ENCODE data around the gene SLC9A9. TPM values are rescaled to one million over a fixed set of nuclear protein-coding genes. Genes with fewer than 3 reads are reported as not detected.

Gene SLC9A9
- polyA plus RNA-seq, 1 donor = 6.3 TPM

DNA sequence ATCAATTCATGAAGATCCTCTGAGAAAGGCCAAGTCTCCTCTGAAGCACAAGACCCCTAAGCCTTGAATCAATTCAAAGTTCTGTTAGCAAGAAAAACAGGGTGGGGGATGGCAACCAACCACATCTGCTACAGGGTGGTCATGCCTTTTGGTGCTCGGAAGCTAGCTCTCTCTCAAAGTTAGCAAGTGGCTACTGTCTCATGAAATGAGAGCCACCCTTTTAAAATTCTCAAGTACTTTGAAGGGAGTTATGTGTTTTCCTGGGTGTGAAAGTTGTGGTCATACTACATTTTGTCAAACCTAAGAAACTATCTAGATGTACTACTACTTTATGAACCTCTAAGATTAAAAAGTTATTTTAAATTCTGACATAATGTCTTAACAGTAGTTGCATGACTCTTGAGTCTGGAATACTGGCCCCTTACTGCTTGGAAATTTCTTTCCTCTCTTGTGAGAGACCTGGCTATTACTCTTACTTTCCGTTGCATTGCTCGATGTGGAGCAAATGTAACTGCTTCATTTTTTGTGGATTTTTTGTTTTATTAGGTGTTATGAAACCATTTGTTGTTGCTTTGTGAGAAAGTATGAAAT, 612.6 kb downstream of the SLC9A9 start:
- Histone ChIP-seq H3K36me3 (ENCODE audit: control insufficient read depth, insufficient read depth, low read length) (no peaks in the 10 kb centered on the region), H3K9me3 (ENCODE audit: control insufficient read depth, low read depth, low read length) (no peaks in the 10 kb centered on the region), H3K27me3 (ENCODE audit: control insufficient read depth, insufficient read depth, low read length) (no peaks in the 10 kb centered on the region), H3K4me1 (ENCODE audit: control insufficient read depth, insufficient read depth, low read length) (no peaks in the 10 kb centered on the region), H3K4me3 (ENCODE audit: low read length) (no peak overlapping the region), H3K27ac (ENCODE audit: low read length) (no peak overlapping the region)
- no peak for DNase-seq
- WGBS (ENCODE audit: insufficient coverage, low lambda C conversion rate) = no CpG with 5 or more reads among the region's 3 CpGs

DNA sequence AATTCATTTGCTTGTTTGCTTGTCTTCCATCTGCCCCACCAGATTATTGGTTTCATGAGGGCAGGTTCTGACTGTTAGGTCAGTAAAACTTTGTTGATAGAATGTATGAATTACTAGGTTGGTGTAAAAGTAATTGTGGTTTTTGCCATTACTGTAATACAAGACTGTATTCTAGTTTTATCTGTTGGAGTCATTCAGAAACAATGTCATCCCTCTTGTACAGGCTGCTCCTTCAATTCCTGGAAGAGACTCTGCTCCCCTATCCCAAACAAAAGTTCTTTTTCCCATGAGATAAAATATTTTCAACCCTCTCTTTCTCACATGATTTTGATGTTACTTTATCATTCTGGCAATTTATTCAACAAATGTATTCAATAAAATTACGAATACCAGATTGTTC, 613.7 kb downstream of the SLC9A9 start:
- WGBS (ENCODE audit: insufficient coverage, low lambda C conversion rate) = 60% methylated on average over 1 of the region's 1 CpG
- no peaks in the 10 kb centered on the region for H3K4me1 ChIP-seq (ENCODE audit: control insufficient read depth, insufficient read depth, low read length)
- no peaks in the 10 kb centered on the region for H3K9me3 ChIP-seq (ENCODE audit: control insufficient read depth, low read depth, low read length)
- no peak overlapping the region for H3K27ac ChIP-seq (ENCODE audit: low read length)
- no peaks in the 10 kb centered on the region for H3K27me3 ChIP-seq (ENCODE audit: control insufficient read depth, insufficient read depth, low read length)
- H3K36me3 ChIP-seq (ENCODE audit: control insufficient read depth, insufficient read depth, low read length) = no peaks in the 10 kb centered on the region
- no peak for DNase-seq
- no peak overlapping the region for H3K4me3 ChIP-seq (ENCODE audit: low read length)

DNA sequence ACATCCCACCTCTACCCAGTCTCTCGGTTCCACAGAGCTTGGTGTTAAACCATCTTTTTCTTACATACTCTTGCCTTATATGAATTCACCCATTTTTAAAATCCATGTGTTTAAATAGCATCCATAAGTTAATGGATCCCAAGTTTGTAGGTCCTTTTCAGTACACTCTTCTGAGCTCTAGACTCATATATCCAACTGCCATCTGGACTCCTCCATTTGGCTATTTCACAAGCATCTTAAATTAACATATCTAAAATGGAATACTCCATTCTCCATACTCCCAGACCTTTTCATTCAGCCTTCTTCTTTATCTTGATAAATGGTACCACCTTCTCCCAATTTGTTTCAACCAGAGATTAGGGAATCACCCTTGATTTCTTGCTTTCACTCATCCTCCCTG, 615.3 kb downstream of the SLC9A9 start:
- H3K4me3 ChIP-seq (ENCODE audit: low read length) = no peak overlapping the region
- DNase-seq = no peak
- no peaks in the 10 kb centered on the region for H3K9me3 ChIP-seq (ENCODE audit: control insufficient read depth, low read depth, low read length)
- no peaks in the 10 kb centered on the region for H3K36me3 ChIP-seq (ENCODE audit: control insufficient read depth, insufficient read depth, low read length)
- no peaks in the 10 kb centered on the region for H3K27me3 ChIP-seq (ENCODE audit: control insufficient read depth, insufficient read depth, low read length)
- H3K27ac ChIP-seq (ENCODE audit: low read length) = no peak overlapping the region
- H3K4me1 ChIP-seq (ENCODE audit: control insufficient read depth, insufficient read depth, low read length) = no peaks in the 10 kb centered on the region
- whole genome bisulfite sequencing (ENCODE audit: insufficient coverage, low lambda C conversion rate) = 100% methylated on average over 1 of the region's 1 CpG

DNA sequence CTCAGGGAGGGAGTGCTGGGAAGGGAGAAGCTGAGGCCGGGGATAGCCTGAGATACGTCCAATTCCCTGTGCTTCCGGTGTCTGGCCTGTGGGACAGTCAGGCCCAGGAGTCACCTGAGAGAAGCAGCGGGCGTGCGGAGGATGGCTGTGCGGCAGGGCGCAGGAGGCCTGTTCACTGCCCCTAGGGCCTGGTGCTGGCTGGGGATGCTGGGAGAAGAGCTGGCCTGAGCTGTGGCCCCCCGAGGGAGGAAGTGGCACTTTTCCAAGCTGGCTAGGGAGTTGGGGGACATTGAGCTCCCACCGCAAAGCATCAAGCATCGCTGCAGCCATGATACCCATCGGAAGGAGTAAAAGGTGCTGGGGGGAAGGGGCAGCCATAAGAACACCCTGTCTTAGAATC, 619.9 kb downstream of the SLC9A9 start:
- H3K27me3 ChIP-seq (ENCODE audit: control insufficient read depth, insufficient read depth, low read length) = no peaks in the 10 kb centered on the region
- no peak overlapping the region for H3K27ac ChIP-seq (ENCODE audit: low read length)
- no peaks in the 10 kb centered on the region for H3K4me1 ChIP-seq (ENCODE audit: control insufficient read depth, insufficient read depth, low read length)
- no peak for DNase-seq
- WGBS (ENCODE audit: insufficient coverage, low lambda C conversion rate) = no CpG with 5 or more reads among the region's 12 CpGs
- no peak overlapping the region for H3K4me3 ChIP-seq (ENCODE audit: low read length)
- no peaks in the 10 kb centered on the region for H3K36me3 ChIP-seq (ENCODE audit: control insufficient read depth, insufficient read depth, low read length)
- no peaks in the 10 kb centered on the region for H3K9me3 ChIP-seq (ENCODE audit: control insufficient read depth, low read depth, low read length)

DNA sequence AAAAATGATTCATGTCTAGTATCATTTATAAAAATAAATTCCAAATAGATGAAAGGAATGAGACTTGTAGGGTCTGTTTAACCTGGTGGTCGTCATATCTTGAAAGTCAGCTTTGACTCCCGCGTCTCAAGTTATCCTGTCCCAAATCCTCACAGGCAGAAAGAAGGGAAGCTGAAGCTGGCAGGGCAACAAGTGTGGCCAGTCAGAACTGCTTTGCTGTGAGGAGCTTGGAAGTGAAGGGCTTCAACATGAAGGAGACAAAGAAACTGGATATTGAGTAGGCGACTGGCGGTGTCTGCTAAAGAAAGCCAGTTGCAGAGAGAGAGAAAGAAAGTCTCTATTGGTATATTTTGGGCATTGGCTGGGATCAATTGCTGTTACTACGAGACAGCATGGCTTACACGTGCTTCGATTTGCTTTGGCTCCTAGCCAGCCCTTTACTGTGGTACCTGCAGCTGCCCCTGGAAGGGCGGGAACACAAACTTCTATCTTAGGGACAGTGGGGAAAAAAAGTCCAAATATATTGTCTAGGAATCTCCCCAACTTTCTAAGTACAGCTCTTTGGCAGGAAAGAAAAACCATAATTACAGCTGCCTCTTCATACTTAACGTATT, 621.5 kb downstream of the SLC9A9 start:
- Histone ChIP-seq H3K27me3 (ENCODE audit: control insufficient read depth, insufficient read depth, low read length) (no peaks in the 10 kb centered on the region), H3K4me3 (ENCODE audit: low read length) (no peak overlapping the region), H3K9me3 (ENCODE audit: control insufficient read depth, low read depth, low read length) (no peaks in the 10 kb centered on the region), H3K4me1 (ENCODE audit: control insufficient read depth, insufficient read depth, low read length) (no peaks in the 10 kb centered on the region), H3K36me3 (ENCODE audit: control insufficient read depth, insufficient read depth, low read length) (no peaks in the 10 kb centered on the region), H3K27ac (ENCODE audit: low read length) (no peak overlapping the region)
- no peak for DNase-seq
- 83% methylated on average over 1 of the region's 10 CpGs for WGBS (ENCODE audit: insufficient coverage, low lambda C conversion rate)

DNA sequence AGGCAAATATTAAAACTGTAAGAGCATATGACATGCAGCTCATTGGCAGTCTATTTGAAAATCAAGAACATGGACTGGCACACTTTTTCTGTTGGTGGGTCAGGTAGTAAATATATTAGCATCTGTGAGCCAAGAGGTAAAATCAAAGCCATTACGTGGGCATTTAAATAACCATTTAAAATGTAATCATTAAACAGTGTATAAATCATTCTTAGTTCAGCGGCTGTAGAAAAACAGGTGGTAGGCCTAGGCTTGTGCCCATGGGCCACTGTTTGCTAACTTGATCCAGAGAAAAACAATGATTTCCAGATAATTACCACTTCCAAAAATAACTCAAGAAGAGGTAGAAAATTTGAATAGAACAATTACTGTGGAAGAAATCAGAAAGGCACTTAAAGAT, 623.6 kb downstream of the SLC9A9 start:
- 22% methylated on average over 2 of the region's 2 CpGs for WGBS (ENCODE audit: insufficient coverage, low lambda C conversion rate)
- H3K27me3 ChIP-seq (ENCODE audit: control insufficient read depth, insufficient read depth, low read length) = no peaks in the 10 kb centered on the region
- H3K36me3 ChIP-seq (ENCODE audit: control insufficient read depth, insufficient read depth, low read length) = no peaks in the 10 kb centered on the region
- H3K9me3 ChIP-seq (ENCODE audit: control insufficient read depth, low read depth, low read length) = no peaks in the 10 kb centered on the region
- H3K4me3 ChIP-seq (ENCODE audit: low read length) = no peak overlapping the region
- no peak for DNase-seq
- no peaks in the 10 kb centered on the region for H3K4me1 ChIP-seq (ENCODE audit: control insufficient read depth, insufficient read depth, low read length)
- no peak overlapping the region for H3K27ac ChIP-seq (ENCODE audit: low read length)

DNA sequence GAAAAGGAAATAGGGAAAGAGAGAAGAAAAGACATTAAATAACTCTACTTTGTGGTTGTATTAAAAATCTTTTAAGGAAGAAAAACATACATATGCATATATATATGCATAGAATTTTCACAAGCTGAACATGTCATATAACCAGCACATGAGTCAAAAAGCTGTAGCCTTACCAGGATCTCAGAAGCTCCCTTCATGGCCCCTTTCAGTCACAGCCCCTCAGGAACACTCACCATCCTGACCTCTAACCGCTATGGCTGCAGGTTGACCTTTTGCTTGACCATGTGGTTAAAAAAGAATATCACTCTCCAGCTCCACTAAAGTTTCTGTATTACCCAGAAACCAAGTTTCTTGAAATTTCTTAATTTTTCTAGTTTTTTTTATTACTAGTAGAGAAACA, 625.3 kb downstream of the SLC9A9 start:
- Histone ChIP-seq H3K27ac (ENCODE audit: low read length) (no peak overlapping the region), H3K36me3 (ENCODE audit: control insufficient read depth, insufficient read depth, low read length) (no peaks in the 10 kb centered on the region), H3K4me3 (ENCODE audit: low read length) (no peak overlapping the region), H3K27me3 (ENCODE audit: control insufficient read depth, insufficient read depth, low read length) (no peaks in the 10 kb centered on the region), H3K9me3 (ENCODE audit: control insufficient read depth, low read depth, low read length) (no peaks in the 10 kb centered on the region), H3K4me1 (ENCODE audit: control insufficient read depth, insufficient read depth, low read length) (no peaks in the 10 kb centered on the region)
- no CpG with 5 or more reads among the region's 1 CpG for WGBS (ENCODE audit: insufficient coverage, low lambda C conversion rate)
- DNase-seq = no peak

DNA sequence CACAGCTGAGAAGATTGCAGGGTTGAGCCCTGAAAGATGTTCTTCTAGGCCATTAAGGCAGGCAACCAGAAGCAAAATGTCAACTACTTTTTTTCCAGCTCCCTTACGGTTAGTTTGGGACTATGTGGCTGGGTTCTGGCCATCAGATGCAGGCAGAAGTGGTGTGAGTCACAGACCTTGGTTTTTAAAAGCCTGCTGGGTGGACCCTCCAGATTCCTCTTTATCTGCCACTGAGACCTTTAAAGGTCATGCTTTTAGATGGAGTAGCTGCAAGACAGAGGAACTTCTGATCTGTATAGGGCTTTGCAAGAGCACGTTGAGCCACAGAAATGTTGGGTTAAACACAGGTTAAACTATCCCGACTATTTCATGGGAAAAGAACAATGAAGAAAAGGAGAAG, 625.8 kb downstream of the SLC9A9 start:
- no peaks in the 10 kb centered on the region for H3K36me3 ChIP-seq (ENCODE audit: control insufficient read depth, insufficient read depth, low read length)
- H3K27ac ChIP-seq (ENCODE audit: low read length) = no peak overlapping the region
- WGBS (ENCODE audit: insufficient coverage, low lambda C conversion rate) = 64% methylated on average over 2 of the region's 3 CpGs
- H3K9me3 ChIP-seq (ENCODE audit: control insufficient read depth, low read depth, low read length) = no peaks in the 10 kb centered on the region
- no peak for DNase-seq
- no peak overlapping the region for H3K4me3 ChIP-seq (ENCODE audit: low read length)
- no peaks in the 10 kb centered on the region for H3K27me3 ChIP-seq (ENCODE audit: control insufficient read depth, insufficient read depth, low read length)
- no peaks in the 10 kb centered on the region for H3K4me1 ChIP-seq (ENCODE audit: control insufficient read depth, insufficient read depth, low read length)

DNA sequence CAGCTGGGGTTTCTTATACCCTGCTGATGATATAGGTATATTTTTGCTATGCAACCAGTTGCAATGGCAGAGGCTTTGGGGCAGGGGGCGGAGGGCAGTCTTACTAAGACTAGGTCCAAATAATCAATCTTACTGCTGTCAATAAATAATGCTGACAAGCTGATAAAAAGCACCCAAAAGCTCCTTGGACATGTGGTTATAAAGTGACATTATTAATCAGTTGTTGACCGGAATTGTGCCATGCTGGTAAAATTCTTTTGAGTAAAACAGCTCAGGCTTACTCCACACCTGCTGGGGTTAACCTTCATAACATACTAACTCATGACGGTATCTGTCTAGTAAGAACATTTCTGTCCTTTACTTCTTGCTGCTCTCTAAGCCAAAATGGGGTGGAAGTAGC, 626.8 kb downstream of the SLC9A9 start:
- Histone ChIP-seq H3K4me1 (ENCODE audit: control insufficient read depth, insufficient read depth, low read length) (no peaks in the 10 kb centered on the region), H3K9me3 (ENCODE audit: control insufficient read depth, low read depth, low read length) (no peaks in the 10 kb centered on the region), H3K27ac (ENCODE audit: low read length) (no peak overlapping the region), H3K36me3 (ENCODE audit: control insufficient read depth, insufficient read depth, low read length) (no peaks in the 10 kb centered on the region), H3K27me3 (ENCODE audit: control insufficient read depth, insufficient read depth, low read length) (no peaks in the 10 kb centered on the region), H3K4me3 (ENCODE audit: low read length) (no peak overlapping the region)
- DNase-seq = no peak
- no CpG with 5 or more reads among the region's 3 CpGs for WGBS (ENCODE audit: insufficient coverage, low lambda C conversion rate)

DNA sequence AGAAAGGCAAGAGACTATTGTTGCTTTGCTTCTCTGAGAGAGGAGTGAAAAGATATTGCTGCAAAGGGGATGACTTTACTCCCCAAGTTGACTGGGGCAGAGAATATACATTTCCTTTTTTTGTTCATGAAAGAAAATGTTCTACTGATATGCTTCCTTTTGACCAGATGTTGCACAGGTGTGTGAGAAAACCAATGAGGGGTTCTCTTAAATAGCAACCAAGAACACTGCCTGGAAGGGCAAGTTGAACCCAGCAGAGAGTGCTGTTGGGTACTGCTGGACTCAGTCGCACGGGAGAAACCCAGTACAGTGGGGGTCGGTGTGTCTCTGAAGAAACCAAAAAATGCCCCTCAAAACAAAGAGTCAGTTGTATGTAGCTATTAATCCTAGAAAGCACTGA, 627.5 kb downstream of the SLC9A9 start:
- H3K4me3 ChIP-seq (ENCODE audit: low read length) = no peak overlapping the region
- no peaks in the 10 kb centered on the region for H3K27me3 ChIP-seq (ENCODE audit: control insufficient read depth, insufficient read depth, low read length)
- WGBS (ENCODE audit: insufficient coverage, low lambda C conversion rate) = no CpG with 5 or more reads among the region's 3 CpGs
- no peaks in the 10 kb centered on the region for H3K36me3 ChIP-seq (ENCODE audit: control insufficient read depth, insufficient read depth, low read length)
- H3K9me3 ChIP-seq (ENCODE audit: control insufficient read depth, low read depth, low read length) = no peaks in the 10 kb centered on the region
- H3K4me1 ChIP-seq (ENCODE audit: control insufficient read depth, insufficient read depth, low read length) = no peaks in the 10 kb centered on the region
- no peak overlapping the region for H3K27ac ChIP-seq (ENCODE audit: low read length)
- no peak for DNase-seq

DNA sequence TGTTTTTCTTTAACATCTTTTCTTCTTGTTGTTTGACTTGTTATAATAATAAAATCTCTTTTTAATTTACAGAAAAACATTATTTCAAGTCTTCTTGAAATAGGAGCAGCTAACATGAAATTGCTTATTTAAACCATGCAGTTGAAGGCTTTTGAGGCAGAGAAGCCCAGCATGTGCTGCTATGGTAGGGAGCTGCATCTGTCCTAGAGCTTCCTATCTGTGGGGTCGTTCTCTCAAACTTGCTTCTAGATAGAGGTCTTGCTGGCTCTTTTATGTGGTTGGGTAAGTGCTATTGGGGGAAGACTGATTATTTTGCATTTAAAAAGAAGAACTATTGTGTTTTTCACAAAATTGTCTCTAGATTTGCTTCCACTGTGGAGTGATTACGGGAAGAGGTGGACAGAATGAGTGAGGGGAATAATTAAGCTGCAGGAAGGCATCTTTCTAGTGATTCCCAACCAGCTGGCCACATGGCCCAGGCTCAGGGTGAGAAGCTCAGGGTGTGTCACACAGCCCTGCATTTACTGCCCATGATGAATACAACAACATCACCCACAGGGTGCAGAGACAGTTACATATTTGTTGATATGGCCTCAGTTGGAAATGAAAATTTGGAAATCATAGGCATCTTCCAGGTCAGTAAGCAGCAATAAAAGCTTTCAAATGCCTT, 630.0 kb downstream of the SLC9A9 start:
- H3K27ac ChIP-seq (ENCODE audit: low read length) = no peak overlapping the region
- H3K4me3 ChIP-seq (ENCODE audit: low read length) = no peak overlapping the region
- WGBS (ENCODE audit: insufficient coverage, low lambda C conversion rate) = no CpG with 5 or more reads among the region's 2 CpGs
- H3K36me3 ChIP-seq (ENCODE audit: control insufficient read depth, insufficient read depth, low read length) = no peaks in the 10 kb centered on the region
- no peak for DNase-seq
- H3K4me1 ChIP-seq (ENCODE audit: control insufficient read depth, insufficient read depth, low read length) = no peaks in the 10 kb centered on the region
- H3K9me3 ChIP-seq (ENCODE audit: control insufficient read depth, low read depth, low read length) = no peaks in the 10 kb centered on the region
- no peaks in the 10 kb centered on the region for H3K27me3 ChIP-seq (ENCODE audit: control insufficient read depth, insufficient read depth, low read length)
